ENCODE data around the gene ORC6.

- no peak for TF ChIP-seq CTCF (IDR thresholded peaks at IDR 0.05; ENCODE audit: poor library complexity)
- no peak for TF ChIP-seq EZH2 (IDR thresholded peaks at IDR 0.05; ENCODE audit: borderline replicate concordance)
- TF ChIP-seq EZH2phosphoT487 (IDR thresholded peaks at IDR 0.05; ENCODE audit: low read depth, severe bottlenecking, unreplicated experiment) = no peak
Observed at GRCh38 chr16:46718214-46718613, 28.8 kb downstream of the ORC6 start.

All from hepatocyte (in vitro differentiated cells).